Posterior cingulate gyrus (tissue), 11 donors: ENCODE results near the gene KCNA10.

ENCODE experiments used
- DNase-seq, 10 donors: peaks; one replicate each; pipeline versions ENCODE4 v3.0.0 to v3.0.0-alpha.2; 2020 to 2021; ENCODE audit warnings: mixed read lengths in 3 of 10
- intact Hi-C: fragments of 100-400 bp; cut with DNase I; formaldehyde crosslinking; loops from one replicate; pipeline ENCODE4 v1.15.1; 2023

The KCNA10 gene

GRCh38 chr1:110519125-110519810, at the start of gene KCNA10:
KCNA10 (minus strand) TSS chr1:110519175; CDS start chr1:110518787, 388 bp downstream.
- no peak for DNase-seq
- intact Hi-C loops = no loop called here

DNA sequence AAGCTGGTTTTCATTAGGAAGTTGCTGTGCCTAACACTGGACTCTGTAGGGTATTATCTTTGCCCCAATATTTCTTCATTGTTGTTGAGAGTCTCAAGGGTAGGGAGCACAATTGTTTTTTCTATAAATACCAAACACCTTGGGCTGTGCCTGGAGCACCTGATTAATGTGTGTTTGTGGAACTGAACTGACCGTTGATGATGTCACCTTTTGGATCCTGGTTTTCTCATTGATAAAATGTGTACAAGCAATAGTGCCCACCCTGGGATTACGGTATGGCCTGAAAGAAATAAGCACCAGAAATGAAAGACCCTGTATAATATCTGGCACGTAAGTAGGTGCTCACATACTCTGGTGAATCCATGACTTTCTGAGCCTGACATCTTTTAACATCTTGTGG, 47.9 kb upstream of the KCNA10 start:
- DNase-seq = no peak
- intact Hi-C loops = no loop called here

GRCh38 chr1:110565565-110565964, 46.6 kb upstream of the KCNA10 start:
- intact Hi-C loops = loop anchor here (1.0 kb wide), 1 partner anchor 9 kb away; no protein-coding TSS in a partner anchor
- peak; percentile 76 to 98 (median 87) for DNase-seq

GRCh38 chr1:110563089-110563488, 44.1 kb upstream of the KCNA10 start:
- peak in 1 of 10 donors; percentile 28 for DNase-seq
- intact Hi-C loops = no loop called here

DNA sequence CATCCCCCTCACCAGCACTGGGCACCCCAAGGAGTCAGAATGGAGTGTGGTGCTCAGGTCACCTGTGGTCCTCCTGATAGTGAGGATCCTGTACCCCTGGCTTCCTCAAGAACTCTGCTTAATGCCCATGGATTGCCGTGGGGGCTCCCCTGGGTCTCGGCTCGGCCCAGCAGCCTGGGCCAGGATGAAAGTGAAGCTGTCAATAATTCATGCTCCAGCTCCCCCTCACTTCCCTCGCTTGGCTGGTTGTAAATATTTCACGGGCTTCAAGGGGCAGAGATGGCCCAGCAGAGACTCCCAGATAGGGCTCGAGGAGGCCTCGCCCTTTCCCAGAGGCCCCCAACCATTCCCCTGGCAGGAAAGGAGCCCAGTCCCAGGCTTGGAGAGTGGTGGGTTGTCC, 42.6 kb upstream of the KCNA10 start:
- intact Hi-C loops = no loop called here
- peak in 1 of 10 donors; percentile 54 for DNase-seq

- intact Hi-C loops = no loop called here
- DNase-seq = no peak
These were observed 40.2 kb upstream of the KCNA10 start for GRCh38 chr1:110559157-110559556.

GRCh38 chr1:110557481-110557880, 38.5 kb upstream of the KCNA10 start:
- DNase-seq = peak in 1 of 10 donors; percentile 52
- intact Hi-C loops = no loop called here

DNA sequence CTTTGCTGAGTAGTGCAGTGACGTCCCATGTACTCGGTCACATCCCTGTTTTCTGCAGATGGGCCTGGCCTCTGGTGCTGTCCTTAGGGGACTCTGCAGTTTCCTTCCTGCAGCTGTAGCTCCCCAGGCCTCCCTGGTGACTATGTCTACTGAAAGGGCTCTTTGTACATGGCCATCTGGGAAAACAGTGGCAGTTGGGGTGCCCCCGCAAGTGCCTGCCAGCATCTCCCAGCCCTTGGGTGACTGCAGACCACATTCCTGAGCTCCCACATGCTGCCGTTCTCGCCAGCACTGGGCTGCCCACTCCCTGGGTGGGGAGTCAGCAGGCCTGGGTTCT, 37.5 kb upstream of the KCNA10 start:
- intact Hi-C loops = loop anchor here (1.0 kb wide), 1 partner anchor 9 kb away; no protein-coding TSS in a partner anchor
- DNase-seq = peak; percentile 68 to 98 (median 81)

DNA sequence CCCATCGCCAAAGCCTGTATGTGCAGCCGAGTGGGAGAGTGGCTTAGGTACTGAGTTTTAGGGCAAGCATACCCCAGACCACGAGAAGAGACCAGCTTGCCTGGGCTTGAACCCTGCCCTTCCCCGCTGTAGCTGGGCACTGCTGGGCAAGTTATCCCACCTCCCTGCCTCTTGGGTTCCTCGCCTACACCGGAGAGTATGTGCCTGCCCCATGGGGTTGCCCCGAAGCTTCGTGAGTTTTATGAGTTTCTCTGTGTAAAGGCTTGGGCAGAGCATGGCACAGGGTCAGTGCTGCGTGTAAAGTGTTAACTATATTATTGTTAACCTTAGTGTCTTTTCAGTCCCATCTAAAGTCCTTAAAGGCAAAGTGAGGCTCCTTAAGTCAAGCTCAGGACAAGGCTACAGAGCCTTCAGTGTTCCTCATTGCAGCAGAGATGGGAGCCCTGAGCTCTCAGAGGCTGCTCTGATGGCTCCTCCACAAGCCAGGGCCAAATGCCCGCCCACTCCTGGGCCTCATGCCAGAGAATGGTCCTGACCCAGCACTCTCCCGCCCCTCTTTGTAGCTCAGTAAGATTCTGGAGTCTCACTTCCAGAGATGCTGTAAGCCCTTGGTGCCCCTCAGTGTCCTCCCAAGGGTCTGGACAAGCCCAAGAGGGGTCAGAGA, 37.0 kb upstream of the KCNA10 start:
- intact Hi-C loops = loop anchor here (1.0 kb wide), 2 partner anchors 9 to 59 kb away; no protein-coding TSS in a partner anchor
- DNase-seq = peak; percentile 75 to 97 (median 84)

- intact Hi-C loops = loop anchor here (1.0 kb wide), 1 partner anchor 60 kb away; no protein-coding TSS in a partner anchor
- peak; percentile 63 to 96 (median 76) for DNase-seq
These were observed 36.2 kb upstream of the KCNA10 start for GRCh38 chr1:110554871-110555801.

DNA sequence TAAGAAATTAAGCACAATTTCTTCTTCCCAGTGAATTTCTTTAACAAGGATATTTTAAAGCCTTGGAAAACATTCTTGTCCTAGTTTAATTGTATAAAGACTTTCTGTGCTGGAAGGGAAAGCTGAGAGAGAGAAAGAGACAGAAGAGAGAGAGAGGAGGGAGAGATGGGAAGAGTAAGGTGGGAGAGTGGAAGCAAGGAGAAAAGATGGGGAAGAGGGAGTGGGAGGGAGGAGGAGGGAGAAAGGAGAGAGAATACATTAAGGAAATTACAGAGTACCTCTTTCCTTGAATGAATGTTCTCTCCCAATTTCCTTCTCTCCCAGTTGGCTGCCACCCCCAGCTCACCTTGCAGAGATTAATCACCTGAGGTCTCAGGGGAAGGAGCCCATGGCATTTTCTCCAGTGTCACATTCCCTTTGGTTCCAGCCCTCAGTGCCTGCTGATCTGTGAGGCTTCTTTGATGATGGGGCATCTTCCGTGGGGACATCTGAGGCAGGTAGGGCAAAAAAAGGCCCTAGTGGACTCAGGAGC, 32.4 kb upstream of the KCNA10 start:
- DNase-seq = no peak
- intact Hi-C loops = no loop called here

GRCh38 chr1:110549831-110550230, 30.9 kb upstream of the KCNA10 start:
- DNase-seq = no peak
- intact Hi-C loops = no loop called here

DNA sequence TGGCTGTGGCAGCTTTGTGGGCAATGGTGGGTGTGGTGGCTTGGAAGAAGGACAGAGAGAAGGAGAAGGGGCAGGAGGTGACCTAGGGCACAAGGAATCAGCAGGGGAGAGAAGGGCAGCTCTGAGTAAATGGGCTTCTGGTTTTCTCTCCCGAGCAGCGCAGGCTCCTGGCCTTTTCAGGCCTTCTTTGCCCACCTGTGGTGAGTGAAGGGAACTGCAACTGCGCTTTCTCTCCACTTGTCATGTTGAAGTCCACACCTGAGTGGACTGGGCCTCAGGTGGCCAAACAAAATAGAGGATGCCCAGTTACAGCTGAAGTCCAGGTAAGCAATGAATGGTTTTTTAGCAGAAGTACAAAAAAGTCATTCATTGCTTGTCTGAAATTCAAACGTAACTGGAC, 29.4 kb upstream of the KCNA10 start:
- intact Hi-C loops = no loop called here
- DNase-seq = peak in 4 of 10 donors; percentile 14 to 91 (median 64)

- intact Hi-C loops = no loop called here
- peak in 1 of 10 donors; percentile 21 for DNase-seq
These were observed 28.0 kb upstream of the KCNA10 start for GRCh38 chr1:110547017-110547416.

DNA sequence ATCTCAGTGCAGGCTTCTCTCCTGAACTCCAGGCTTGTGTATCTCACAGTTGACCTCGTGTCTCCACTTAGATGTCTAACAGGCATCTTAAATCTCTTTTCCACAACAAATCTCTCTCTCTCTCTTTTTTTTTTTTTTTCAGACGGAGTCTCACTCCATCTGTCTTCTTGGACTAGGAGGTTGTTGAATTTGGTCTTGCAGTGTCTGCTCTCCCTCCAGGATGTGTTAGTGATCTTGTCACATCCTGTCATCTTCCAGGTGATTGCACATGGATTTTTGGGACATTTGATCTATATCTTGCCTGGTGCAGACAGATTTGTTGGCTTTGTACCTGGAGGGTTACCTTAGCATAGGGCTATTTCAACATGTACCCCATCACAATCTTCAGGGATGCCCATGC, 26.5 kb upstream of the KCNA10 start:
- DNase-seq = no peak
- intact Hi-C loops = no loop called here

GRCh38 chr1:110544753-110545152, 25.8 kb upstream of the KCNA10 start:
- DNase-seq = no peak
- intact Hi-C loops = no loop called here

- no peak for DNase-seq
- intact Hi-C loops = no loop called here
These were observed 23.8 kb upstream of the KCNA10 start for GRCh38 chr1:110542725-110543124.

- intact Hi-C loops = no loop called here
- DNase-seq = peak in 1 of 10 donors; percentile 32
These were observed 23.0 kb upstream of the KCNA10 start for GRCh38 chr1:110541906-110542395.

- intact Hi-C loops = no loop called here
These were observed 22.1 kb upstream of the KCNA10 start for GRCh38 chr1:110540891-110541685.

DNA sequence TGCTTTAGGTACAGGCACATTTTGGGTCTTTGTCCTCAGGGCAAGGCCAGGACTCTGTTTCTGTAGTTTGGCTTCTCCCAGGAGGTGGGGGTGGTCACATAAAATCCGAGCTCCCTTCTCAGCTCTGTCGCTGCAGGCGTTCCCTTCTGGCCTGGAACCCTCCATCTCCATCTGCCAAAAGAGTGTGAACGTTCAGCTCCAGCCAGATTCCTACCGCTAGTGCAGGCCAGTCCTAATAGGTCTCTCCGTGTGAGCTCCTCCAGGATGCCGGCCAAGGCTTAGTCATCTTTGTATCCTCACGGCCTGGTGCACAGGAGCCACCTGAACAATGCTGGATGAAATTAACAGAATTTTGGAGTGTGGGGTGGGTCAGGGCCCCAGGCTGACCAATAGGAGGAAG, 19.9 kb upstream of the KCNA10 start:
- intact Hi-C loops = no loop called here
- peak in 6 of 10 donors; percentile 12 to 90 (median 38) for DNase-seq

More at GRCh38 chr1:110540891-110541685, 22.1 kb upstream of the KCNA10 start:
- no peak for DNase-seq
